ENCODE data around the gene PSMG4.

The PSMG4 gene

DNA sequence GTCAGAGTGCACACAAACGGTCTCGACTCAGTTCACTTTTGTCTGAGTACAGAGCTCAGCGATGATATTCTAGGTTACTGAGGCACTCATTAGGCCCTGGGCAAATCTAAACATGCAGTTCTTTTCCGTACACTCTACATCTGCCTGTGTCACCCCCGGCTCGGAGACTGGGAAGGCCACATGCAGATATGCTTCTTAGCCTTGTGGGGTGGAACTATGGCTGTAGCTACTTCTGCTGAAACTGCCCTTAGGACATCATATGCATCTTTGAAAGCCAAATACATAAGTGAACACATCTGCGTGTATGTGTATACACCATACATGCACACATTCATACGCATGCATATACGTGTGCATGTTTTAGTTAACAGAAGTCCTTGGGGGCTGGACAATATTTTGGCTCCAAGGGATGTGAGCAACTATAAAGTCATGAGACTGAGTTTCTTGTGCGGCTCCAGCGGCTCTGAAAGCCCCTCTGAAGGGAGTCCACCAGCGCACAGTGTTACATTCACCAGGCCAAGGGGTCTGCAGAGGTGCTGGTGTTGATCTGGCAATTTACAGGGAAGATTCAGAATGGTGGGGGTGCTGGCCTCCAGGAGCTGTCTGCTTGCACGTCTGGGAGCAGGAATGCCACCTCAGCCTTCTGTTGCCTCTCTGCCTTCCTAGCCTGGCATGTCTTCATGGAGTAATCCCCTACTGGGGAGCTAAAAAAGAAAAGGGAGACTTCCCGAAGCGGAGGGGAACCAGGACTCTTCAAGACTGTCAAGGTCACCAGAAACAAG, 31.6 kb downstream of the PSMG4 start:
- DNase-seq (ENCODE audit: low spot score): no peak

DNA sequence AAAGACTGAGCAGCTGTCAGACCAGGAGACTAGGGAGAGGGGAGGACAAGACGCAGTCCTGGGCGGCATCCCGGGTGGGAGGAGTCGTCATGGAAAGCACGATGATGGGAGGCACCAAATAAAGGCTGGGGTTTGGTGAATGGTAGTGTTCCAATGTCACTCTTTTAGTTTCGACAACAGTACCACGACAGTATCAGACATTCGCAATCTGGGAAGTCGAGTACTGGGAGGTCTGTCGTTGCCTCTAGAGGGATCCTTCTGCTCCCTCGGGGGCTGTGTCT, 32.1 kb downstream of the PSMG4 start:
- DNase-seq (ENCODE audit: low spot score): no peak

DNA sequence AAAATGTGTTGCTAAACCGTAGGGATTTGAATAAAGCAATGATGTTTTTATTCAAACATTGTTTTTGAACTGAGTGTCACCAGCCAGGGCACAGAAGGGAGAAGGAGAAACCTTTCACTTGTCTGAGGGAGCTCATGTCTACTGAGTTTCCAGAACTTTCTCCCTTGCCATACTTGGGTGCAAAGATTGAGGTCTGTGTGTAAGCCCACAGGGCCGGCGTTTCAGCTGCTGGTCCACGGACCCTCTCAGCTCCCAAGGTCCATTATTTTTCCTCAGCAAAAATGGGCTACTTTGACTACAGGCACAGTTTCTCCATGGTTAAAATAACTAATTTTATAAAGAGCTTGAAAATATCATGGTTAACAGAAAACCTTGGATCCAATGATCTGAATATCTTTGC, 32.6 kb downstream of the PSMG4 start:
- DNase-seq (ENCODE audit: low spot score): no peak

DNA sequence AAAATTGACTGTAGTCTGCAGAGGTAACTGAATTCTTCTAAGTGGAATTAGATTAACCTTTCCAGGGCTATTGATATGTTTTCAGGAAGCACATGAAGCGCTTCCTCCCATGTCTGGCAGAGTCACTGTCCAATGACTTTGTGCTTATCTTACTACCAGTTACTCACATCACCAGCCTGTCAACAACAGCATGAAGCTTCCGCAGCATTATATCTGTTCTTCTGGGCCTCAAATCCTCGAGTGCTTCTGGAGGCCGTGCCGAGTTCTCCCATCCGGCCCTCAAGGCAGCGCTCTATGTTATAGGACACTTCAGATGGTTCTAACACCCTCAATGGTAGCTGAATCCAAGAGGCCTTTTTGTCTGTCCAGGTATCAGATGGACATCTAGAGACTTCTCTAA, 33.2 kb downstream of the PSMG4 start:
- no peak for DNase-seq (ENCODE audit: low spot score)

DNA sequence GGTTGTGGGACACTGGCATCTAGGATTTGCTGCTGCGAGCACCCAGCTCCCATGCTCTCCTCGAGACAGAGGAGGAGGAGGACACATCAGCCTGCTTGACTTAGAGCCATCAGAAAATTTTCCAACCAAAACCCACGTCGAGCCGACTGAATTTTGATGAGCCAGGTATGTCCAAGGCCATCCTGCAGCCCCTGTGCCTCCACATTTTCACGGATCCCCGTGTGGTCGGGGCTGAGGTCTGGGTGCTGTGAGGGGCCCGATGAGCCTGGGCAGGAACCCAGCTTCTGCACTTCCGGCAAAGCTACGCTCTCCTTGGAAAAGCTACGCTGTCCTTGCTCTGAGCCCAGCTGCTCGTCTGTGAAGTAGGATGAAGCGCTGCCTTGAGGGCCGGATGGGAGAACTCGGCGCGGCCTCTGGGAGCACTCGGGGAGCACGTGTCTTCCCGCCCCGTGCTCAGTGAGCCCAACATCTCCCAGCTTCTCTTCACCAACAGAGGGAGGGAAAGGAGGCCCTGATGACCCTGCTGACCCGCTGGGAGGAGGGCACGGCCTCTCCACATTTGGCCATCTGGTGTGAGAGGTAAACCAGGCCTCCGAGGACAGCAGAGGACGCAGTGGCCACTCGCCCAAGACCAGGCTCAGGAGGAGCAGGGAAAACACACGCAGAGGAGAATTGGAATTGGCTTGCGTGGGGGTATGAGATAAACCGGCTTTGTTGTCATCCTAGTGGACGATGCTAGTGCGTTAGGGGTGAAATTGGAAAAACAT, 33.9 kb downstream of the PSMG4 start:
- DNase-seq (ENCODE audit: low spot score): no peak

DNA sequence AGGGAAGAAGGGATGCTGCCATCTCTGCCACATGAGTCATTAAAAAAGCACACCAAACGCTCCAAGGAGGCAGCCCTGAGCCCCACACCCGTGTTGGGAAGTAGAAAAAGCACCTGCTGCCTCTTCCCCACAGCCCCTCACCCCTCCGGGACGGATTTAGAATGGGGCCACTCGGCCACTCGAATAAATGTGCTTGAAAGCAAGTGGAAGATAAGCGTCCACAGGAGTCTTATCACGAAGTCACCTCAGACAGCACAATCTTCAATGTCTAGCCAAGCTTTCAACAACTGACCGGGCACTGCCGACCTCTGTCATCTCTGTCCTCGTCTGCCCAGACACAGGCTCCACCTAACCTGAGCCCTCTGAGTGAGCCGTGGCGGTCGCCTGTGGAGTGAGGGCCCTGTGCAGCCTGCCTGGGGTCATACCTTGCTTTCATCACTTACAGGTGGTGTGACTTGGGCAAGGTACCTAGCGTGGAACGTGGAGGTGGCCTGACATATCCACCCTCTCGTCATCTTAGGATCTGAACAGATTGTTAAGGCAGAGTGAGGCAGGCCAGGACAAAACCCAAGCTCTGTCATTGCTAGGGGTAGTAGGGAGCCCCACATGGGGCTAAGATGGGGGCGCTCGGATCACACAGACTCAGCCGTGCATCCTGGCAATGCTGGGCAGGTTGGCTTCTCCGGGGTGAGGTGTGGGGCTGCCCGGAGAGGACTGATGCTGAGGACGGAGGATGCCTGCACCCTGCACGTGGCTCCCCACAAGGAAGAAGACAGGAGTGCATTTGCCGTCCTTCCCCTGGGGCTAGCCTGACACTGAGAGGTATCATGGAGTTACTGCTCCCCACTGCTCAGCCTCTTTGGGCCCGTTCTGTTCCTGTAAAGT, 34.8 kb downstream of the PSMG4 start:
- DNase-seq (ENCODE audit: low spot score): no peak

DNA sequence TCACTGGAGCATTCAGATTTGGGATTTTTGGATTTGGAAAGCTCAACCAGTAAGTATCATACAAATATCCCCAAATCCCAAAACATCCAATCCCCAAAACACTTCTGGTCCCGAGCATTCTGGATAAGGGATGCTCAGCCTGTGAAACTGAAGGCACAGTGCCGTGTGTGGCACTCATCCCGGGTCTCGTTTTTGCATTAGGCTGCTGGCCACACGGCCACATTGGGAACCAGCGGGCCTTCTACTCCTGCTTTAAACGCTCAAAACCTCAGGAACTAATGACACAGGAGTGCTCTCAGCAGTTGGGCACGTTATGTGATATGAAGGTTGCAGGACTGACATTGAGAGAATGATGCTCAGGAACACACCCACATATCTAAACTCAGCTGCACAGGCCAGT, 35.6 kb downstream of the PSMG4 start:
- DNase-seq (ENCODE audit: low spot score): no peak

DNA sequence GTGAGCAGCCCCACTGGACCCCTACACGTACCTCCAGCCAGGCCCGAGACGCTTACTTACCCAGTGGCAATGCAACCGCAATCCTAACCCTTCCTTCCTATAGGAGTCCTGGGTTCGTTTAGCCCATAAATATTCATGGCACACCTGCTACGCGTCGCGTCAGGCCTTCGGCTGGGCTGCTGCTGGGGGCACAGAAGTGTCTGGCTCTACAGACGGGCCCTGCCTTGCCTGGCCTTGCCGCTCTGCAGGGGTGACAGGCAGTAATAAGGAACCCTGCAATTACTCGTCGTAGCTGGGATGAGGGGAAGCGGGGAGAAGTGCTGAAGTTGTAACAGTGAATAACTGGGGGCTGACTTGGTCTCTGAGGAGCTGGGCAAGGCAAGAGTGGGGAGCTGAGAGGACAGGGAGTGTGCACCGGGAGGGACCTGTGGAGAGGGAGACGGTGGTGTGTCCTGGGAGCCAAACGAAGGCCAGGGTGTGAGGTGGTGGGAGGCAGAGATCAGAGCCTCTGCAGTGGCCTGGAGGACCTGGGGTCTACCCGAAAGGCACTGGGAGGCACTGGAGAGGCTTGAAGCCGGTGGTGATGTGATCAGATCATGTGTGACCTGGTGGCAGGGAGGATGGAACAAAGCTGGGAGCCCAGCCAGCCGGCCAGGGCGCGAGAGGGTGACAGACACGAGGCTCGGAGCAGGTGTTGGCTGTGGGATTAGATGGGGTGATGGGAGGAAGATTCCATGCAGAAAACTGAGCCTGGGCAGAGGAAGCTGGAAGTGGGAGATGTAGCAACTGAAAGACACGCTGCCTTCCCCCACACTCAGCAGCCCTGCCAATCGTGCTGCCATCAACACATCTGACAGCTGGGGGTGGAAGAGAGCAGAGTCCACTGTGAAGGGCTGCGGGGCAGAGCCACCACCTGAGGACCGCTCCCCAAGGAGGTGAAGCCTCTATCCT, 36.4 kb downstream of the PSMG4 start:
- DNase-seq (ENCODE audit: low spot score): no peak

DNA sequence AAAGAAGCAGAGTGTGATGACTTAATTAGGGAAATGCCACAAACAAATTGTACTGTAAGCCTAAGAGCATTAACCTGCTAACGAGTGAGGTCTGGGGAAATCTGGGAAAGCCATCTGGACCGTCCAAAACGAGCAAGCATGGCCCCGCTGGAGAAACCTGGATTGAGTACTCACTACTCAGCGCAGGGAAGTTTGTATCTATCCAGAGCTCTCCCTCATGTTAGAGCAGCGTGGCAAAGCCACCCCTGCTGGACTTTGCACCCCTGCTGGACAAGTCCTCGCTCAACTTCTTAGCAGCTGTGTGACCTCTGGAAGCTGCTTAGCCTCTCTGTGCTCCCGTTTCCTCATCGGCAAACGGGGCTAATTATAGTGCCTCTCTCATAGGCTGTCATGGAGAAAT, 37.3 kb downstream of the PSMG4 start:
- no peak for DNase-seq (ENCODE audit: low spot score)

DNA sequence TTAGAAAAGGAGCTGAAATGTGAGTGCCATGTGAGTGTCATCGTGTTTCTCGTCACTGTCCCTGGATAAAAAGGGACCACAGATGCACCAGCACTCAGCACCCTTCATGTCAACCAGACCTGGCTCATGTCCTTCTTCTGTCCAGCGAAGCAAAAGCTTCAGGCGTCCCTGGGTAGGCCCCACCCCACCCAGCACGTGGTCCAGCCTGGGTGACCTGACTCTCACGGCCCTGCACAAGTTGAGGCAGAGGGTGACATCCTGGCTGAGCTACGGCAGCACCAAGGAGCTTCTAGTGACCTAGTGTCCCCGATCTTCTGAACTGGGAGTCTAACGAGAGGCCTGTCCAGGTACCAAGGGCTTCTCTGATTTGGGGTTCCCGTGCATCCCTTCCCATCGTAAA, 37.8 kb downstream of the PSMG4 start:
- DNase-seq (ENCODE audit: low spot score): no peak

DNA sequence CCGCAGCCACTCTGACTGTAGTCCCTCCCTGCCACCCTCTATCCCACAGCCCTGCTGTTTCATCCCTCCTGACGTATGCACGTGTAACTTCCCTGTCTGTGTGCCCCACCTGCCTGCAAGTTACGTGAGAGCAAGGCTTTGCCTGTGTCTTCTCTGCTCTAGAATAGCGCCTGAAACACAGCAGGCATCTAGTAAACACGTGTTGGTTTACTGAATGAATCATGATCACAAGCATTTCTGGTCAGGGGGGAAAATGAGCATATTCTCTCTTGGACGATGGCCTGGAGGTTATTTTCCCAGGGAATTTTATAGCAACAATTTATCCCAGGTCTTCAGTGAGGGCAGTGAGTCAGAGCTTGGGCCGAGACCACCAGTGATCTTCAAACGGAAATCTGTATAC, 38.3 kb downstream of the PSMG4 start:
- DNase-seq (ENCODE audit: low spot score): no peak

DNA sequence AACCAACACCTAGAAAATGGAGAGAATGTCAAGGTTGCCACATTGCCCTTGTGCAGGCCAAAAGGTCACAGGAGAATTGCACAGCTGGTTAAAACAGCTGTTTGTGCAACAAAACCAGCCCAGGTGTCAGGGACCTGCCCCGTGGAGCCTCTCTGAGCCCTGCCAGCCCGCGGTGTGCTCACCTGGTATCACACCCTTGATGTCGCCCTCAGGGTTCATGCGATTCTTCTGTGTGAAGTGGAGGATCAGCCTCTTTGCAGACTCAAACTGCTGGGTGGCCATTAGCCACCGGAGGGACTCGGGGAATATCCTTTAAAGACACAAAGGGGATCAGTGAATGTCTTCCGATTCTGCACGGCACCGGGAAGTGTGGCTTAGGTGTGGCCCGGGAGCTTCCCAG, 39.2 kb downstream of the PSMG4 start:
- no peak for DNase-seq (ENCODE audit: low spot score)

DNA sequence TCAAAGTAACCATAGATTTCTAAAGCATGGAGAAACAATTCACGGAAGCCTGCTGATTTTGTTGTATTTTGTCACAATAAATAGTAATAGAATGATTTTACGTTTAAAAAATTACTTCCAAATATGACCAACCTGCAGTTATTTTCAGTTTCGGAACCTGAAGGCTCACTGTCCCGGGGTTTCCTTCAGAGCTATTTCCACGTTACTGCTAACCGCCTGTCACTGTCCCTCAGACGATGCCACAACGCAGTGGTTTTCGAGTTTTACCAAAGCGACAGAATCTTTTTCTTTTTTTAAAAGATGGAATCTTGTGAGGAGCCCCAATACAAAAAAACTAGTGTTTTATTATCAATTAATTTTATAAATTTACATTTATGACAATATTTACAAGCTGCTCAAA, 40.5 kb downstream of the PSMG4 start:
- DNase-seq (ENCODE audit: low spot score): no peak

DNA sequence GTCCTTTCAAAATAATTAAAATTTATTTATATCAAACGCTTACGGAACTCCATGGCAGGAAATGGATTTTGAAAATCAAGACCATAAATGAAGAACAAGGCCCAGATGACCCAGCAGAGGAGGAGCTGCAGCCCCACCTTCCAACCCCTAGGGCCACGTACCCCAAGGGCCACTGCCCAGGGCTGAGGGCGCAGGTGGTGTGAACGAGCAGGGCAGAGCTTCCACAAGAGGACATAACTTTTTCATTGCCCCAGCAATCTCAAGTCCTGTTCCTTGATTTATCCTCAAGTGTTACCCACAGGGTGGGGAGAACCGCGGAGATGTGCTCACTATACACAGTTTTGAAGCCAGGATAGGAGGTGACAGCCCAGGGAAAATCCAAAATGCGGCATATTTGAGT, 42.8 kb downstream of the PSMG4 start:
- DNase-seq (ENCODE audit: low spot score): no peak

DNA sequence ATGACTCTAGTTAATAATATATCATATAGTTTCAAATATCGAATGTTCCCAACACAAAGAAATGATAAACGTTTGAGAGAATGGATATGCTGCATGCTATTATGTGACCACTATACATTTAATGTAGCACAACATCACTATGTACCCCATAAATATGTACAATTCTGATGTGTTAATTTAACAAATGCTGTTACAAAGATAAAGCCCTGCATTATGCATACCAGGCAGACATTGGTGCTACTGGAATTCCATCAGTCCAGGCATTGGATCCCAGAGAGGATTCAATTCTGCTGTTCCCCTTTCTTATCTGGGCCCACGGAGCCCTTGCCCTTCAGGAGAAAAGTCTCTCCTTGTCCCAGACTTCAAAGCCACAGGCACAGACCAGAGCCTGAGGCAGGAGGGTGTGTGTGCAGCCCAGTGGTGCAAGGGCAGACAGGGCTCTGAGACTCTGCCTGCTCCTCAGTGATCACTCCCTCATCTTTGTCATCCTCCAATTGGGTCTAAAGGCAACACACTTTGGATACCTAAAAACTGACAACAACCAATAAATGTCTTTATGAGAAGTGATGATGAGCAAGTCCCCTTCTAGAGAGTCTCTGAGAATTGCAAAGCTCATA, 45.2 kb downstream of the PSMG4 start:
- no peak for DNase-seq (ENCODE audit: low spot score)

DNA sequence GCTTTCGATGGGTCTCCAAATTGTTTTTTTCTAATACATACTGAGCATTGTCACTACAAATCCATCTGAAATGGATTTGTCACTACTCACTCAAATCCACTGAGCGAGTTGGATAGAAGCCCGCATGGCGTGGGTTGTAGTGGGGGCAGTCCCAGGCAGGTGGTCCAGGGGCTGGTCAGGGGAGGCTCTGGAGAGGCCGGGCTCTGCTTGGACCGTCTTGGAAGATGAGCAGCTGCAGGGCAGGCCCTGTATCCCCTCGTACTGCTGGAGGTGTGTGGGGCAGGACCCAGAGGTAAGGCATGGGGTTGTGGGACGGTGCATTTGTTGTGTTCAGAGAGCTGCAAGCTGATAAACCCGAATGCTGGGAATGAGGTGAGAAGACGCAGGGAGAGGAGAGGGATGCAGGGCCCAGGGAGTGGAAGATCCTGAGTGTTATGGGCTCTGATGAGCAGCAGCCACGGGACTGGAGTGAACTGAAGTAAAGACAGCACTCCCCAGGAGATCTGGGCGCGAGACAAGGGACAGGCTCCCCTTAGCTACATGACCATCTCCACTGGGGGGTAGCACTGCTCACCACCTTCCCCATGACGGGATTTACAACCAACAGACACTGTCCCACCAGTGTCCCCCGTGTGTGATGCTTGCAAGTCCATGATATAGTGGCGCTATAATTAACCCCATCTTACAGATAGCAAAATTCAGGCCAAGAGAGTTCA, 45.9 kb downstream of the PSMG4 start:
- no peak for DNase-seq (ENCODE audit: low spot score)

DNA sequence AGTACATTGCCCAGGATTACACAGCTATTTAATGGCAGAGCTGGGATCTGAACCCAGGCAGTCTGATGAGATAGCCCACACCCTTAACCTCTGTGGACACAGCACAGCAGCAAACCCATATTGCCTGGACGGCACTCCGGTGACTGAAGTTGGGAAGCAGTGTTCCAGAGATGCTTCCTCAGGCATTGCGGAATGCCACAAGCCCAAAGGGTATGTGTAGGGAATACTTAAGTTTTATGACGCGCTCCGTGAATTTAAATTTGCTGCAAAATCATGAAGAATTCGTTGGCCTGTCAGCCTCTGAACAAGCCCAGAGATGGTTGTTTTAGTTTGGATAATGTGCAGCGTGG, 46.4 kb downstream of the PSMG4 start:
- DNase-seq (ENCODE audit: low spot score): no peak

DNA sequence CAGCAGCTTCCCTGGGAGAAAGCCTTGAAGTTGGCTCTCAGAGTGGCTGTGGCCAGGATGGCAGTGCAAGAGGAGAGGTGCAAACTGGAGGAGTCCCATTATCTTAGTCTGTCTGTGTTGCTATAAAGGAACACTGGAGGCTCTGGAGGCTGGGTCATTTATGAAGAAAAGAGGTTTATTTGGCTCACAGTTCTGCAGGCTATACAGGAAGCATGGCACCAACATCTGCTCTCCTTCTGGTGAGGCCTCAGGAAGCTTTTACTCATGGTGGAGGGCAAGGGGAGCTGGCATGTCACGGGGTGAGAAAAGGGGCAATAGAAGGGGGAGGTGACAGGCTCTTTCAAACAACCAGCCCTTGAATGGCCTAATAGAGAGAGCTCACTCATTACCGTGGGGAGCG, 47.1 kb downstream of the PSMG4 start:
- DNase-seq (ENCODE audit: low spot score): no peak

DNA sequence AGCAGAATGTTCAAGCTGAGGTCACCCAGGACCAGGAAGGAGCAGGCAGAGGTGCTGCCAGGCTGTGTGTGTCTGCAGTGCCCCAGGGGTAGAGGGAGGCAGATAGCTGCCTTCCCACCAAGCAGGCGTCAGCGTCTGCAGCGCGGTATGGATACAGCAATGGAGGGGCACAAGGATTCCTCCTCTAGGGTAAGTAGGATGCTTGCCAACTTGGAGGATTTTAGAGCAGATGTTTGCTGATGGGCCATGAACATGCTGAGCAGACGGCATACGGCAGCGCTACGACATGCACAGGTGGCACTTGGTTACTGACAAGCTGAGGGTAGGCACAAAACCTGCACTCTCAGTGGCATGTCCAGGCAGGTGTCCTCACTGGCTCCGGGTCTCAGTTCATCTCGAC, 48.1 kb downstream of the PSMG4 start:
- no peak for DNase-seq (ENCODE audit: low spot score)

DNA sequence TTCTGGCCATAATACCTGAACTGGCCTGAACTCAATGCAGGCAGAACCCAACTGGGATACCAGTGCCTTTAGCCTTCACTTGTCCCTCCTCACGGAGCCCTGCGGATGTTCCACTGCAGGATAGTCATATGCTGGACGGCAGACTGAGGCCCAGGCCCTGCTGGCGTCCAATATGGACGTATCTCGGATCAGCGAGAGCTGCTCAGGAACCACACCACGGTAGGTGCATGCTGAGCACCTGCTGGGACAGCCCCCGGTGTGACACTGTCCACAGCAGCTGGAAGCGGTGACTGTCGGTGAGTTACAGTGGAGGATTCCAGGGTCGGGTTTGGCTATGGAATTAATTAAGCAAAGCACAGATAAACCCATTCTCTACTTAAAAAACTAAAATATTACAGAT, 48.7 kb downstream of the PSMG4 start:
- no peak for DNase-seq (ENCODE audit: low spot score)

DNA sequence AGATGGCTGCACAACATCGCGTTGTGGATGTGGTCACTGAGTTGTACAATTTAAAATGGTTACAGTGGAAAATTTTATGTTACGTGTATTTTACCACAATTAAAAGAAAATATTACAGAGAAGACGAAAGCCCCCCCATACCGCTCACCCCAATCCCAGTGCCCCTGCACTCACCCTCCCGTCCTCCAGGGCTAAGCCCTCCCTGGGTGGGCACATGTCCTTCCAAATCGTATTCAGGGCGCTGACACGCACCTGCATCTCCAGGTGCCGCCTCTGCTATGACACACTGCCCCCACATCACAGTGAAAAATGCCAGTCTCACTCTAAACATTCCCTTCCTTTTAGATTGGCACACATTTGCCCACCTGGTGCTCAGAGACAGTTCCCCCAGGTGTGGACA, 49.4 kb downstream of the PSMG4 start:
- DNase-seq (ENCODE audit: low spot score): no peak
